Activated T-cell treated with anti-CD3 and anti-CD28 coated beads for 48 hours (primary cell): ENCODE measurements around the gene COA8.
"Not testable (repeated sequence)": the region's sequence is repeated elsewhere in the genome, so short reads cannot be mapped to it uniquely, and the experiment has no call there.

Experiments
- DNase-seq: peaks from one replicate; pipeline ENCODE4 v3.0.0-alpha.2; 2020; ENCODE audit warnings: low read depth

COA8 gene

DNA sequence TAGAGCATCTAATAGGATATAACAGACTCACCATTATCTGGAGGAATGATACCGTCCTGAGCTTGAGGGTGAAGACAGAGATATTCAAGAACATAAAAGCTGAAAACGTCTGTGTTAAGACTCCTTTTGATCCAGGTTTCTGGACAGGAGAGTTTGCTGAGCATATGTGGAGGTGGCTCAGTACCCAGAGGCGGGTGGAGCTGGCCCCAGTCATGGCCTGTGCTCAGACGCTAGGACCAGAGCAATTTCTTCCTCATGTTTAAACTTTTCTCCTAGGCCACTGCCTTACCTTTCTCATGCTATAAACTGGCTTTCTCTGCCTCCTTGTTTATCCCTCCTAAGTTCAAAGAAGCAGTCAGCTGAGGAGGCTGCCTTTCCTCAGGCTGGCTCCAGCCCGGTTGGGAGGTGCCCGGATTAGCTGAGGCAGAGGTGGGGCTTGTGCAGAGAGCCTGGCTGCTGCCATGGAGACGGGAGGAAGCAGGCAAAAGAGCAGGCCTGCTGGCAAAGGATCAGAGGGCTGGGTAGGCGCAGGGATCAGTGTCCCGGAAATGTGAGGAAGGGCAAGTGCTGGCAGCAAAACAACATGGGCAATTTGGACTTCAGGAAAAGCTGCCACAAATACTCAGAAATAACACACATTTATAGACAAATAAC lies 13.7 kb downstream of the COA8 start:
- DNase-seq = no peak

DNA sequence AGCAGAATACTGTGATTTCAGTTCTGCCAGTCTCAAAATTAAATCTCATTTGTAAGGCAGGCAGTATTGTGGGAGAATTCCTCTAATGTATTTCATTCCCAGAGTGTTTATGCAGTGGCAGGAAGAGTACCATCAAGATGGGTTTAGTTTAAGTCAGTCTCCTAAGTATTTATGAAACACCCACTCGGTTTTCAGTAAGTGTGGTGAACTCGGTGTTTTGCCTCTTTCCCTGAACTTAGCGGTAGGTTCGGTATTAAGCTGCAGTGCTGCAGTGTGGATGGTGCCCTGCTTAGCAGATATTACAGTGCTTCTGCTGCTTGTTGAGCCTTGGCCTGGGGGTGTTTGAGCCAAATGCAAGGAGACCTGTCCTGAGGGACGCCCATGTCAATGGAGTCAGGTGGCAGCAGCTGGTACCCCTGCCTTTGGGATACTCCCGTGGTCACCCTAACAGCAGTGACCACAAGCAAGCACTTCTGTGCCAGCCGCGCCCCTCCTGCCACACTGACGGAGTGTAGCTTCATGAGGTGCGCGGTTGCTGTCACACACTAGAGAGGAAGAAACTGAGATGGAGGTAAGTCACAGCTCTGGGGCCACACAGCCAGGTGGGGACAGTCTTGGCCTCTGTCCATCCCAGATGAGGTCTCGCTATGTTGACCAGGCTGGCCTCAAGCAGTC lies 15.8 kb downstream of the COA8 start:
- no peak for DNase-seq

DNA sequence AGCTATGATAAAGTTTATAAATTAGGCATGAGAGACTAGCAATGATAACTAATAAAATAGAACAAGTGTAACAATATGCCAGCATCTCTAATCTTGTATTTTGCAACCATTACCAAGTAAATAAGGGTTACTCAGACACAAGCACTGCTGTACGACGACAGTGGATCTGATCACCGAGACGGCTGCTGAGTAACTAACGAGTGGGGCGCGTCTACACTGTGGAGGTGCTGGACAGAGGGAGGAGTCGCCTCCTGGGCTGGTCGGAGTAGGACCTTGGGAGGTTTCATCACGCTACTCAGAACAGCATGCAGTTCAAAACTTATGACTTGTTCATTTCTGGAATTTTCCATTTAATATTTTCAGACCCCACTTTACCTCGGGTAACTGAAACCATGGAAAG lies 18.4 kb downstream of the COA8 start:
- no peak for DNase-seq

DNA sequence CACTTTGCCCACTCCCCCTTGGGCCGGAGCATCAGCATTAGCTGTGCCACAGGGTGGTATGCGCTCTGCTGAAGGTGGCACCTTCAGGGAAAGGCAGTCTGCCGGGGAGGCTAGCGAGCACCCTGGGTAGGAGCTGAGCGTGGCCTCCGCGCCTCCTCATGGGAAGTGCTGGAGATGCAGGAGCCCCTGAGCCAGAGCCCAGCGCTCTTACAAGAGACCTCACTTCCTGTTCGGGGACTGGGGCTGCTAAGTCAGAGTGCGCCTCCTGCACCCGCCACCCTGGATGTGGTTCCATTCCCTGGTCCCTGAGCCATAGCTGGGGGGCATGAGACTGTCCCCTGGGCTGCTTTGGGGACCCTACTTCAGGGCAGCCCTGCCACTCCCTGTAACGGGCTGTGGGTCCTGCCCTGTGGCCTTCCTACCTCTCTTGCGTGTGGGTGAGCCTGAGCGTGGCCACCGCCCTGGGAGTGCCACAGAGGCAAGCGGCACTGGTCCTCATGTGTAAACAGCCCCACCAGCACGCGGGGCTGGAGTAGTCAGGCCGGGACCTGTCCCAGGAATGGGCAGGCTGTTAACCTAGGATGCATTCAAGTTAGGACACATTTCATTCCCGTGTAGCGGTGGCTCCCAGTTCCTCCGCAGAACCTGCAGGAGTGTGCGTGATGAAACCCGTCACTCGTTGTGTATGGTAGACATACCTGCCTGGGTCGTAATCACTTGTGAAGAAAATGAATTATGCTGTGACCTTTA lies 19.4 kb downstream of the COA8 start:
- DNase-seq = no peak

DNA sequence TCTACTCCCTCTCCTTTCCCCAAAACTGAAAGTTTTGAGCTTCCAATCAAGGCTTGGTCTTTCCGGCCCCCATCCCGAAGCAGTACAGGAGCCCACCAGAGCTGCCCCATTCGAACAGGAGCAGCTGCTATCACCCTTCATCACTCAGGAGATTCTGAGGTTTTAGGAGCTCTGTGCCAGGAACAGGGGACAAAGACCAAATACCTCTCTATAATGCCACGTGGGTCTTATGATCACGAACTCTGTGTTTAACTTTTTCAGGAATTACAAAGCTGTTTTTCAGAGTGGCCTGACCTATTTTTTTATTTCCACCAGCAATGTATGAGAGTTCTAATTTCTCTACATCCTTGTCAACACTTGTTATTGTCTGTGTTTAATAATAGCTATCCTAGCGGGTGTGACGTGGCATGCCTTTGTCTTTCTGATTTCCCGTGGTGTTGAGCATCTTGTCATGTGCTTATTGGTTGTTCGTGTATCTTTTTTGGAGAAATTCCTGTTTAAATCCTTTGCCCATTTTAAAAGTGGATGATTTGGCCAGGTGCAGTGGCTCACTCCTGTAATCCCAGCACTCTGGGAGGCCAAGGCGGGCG lies 21.7 kb downstream of the COA8 start:
- DNase-seq = no peak

DNA sequence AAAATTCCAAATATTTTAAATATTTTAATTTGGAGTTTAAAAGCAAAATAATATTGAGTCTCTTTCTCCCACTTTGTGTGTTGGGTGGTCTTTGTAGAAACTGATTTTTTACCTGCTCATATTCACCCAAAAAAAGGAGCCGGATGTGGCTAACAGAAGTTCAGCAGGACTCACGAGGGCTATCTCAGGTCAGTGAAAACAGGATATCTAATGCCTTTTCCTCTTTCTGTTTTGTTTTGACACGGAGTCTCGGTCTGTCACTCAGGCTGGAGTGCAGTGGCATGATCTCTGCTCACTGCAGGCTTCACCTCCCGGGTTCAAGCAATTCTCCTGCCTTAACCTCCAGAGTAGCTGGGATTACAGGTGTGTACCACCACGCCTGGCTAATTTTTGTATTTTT lies 30.8 kb downstream of the COA8 start:
- no peak for DNase-seq

DNA sequence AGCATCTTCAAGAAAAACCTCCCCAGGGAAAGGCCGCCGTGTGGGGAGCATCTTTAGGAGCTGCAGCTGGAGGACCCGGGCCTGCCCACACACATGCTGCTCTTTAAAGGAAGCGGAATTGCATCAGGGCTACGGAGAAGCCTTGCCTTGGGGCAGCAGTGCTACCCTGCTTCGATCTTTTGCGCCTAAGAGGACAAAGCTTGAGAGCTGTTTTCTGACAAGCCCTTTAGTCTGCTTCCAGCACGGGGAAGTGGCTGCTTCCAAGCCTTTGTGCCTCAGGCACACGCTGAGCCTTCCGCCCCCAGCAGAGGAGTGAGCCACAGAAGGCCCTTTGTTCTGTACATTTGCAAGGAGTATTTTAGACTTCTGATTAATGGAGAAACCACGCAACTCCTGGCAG lies 31.5 kb downstream of the COA8 start:
- DNase-seq = no peak

DNA sequence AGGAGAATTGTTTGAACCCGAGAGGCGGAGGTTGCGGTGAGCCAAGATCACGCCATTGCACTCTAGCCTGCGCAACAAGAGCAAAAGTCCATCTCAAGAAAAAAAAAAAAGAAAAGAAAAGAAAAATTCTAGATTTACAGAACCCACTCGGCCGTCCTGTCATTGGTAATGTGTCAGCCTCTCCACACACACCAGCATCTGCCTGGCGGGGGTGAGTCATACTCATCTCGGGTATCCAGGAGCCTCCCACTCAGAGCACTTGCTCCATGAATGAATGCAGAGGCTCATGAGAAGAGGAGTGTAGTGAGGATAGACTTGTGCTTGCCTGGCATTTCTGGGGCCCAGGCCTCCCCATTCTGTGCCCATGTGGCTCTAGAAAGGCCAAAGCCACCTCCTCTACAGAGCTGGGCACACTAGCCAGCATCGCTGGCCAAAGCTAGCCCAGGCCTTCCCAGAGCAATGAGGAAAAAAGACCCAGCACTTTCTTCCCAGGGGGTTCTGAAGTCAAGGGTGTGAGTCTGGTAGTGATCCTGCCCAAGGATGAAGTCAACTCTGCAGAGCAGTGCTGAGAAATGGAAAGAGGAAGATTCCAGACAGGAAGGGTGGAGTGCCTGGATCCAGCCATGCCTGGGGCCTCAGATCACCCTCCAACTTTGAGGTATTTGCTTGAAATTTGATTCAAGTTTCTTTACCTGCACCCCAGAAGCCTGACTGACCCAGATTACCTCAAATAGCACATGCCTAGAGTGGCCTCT lies 35.0 kb downstream of the COA8 start:
- DNase-seq = peak; percentile 17

DNA sequence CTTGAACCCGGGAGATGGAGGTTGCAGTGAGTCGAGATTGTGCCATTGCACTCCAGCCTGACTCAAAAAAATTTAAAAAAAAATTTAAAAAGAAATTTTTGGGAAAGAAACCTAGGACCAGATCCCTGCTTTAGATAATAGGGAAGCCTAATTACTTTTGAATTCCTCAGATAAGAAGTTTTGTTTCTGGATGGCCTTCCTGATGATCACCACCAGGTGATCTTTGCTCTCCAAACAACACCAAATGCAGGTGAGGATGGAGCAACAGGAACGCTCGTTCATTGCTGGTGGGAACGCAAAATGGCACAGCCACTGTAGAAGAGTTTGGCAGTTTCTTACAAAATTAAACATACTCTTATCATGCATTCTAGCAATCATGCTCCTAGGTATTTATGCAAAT lies 37.7 kb downstream of the COA8 start:
- DNase-seq = no peak

DNA sequence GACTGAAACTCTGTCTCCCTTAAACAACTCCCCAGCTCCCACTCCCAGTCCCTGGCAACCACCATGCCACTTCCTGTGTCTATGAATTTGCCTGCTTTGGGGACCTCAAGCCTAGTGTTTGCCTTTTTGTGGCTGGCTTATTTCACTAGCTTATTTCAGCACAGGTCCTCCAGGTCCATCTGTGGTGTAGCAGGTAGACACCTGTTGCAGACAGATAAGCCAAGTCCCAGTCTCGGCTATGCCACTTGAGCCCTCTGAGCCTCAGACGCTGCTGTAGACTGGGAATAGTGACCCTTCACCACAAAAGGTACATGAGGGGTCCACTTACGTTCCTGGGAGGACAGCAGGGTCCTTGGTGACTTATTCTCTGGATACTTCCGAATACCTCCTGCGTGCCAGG lies 41.9 kb downstream of the COA8 start:
- DNase-seq = no peak

DNA sequence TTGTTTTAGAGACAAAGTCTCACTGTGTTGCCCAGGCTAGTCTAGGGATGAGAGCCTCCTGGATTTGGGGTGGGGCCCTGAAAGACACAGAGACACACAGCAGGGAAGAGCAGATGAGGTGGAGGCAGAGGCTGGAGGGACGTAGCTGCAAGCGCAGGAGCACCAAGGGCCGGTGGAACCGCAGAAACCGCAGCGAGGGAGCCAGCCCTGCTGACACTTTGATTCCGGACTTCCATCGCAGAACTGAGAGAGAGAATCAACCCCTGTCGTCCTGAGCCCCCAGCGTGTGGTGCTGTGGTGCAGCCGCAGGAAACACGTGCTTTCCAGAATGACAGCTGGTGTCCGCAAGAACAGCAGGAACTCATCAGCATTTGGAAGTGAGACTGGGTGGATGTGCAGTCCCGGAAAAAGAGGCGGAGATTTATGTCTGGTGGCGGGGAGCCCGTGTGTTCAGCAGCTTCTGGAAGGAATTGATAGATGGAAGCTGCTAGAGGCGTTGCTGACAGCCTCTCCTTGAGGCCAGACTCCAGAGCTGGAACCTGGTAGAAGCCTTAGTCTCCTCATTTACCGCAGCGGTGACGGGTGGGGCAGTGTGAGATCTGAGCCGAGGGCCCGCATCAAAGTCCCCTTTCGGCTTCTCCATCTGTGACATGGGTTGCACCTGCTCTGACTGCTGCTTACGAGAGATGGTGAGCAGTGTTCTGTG lies 44.4 kb downstream of the COA8 start:
- DNase-seq = peak; percentile 47

DNA sequence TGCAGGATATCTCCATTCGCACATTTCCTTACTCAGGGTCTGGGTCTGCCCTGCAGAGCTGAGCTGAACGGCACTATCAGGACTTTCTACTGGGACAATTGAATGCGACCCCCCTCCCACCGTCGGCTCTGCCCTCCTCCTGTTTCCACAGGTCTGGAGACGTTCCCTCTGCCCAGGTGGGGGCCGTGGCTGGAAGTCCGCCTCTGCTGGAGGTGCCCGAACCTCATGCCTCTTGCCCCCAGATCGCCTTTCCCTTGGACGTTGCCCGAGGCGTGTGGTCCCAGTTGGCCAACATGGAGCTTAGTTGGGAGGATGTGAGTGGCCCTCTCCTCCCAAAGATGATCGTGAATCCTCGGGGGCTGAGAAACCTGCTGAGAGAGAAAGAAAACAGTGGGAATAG lies 45.1 kb downstream of the COA8 start:
- no peak for DNase-seq

DNA sequence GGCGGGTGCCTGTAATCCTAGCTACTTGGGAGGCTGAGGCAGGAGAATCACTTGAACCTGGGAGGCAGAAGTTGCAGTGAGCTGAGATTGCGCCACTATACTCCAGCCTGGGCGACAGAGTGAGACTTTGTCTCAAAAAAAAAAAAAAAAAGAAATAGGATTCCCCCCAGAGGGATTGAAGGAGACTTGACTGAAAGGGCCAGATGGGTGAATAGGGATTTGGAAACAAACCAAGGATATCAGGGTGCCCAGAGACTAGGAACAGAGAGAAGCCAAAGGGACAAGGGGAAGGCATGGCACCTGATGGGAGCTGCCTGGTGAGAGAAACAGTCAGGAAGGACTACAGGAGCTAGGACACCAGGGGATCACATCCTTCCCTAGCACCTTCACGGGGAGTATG lies 46.3 kb downstream of the COA8 start:
- not testable (repeated sequence) for DNase-seq

DNA sequence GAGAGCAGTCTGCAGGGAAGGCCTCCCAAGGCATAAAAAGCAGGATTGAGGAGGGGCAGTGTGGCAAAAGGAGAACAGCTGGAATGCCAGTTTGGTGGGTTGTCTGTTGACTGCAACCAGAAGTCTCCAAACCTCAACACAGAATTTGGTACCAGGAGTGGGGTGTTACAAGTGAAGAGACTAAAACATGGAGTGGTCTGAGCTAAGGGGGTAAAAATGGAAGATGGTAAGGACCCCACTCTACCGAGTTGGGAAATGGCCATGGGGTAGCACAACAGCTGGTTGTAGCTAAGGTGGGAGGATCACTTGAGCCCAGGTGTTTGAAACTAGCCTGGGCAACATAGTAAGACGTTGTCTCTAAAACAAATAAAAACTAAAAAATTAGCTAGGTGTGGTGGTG lies 48.5 kb downstream of the COA8 start:
- no peak for DNase-seq

DNA sequence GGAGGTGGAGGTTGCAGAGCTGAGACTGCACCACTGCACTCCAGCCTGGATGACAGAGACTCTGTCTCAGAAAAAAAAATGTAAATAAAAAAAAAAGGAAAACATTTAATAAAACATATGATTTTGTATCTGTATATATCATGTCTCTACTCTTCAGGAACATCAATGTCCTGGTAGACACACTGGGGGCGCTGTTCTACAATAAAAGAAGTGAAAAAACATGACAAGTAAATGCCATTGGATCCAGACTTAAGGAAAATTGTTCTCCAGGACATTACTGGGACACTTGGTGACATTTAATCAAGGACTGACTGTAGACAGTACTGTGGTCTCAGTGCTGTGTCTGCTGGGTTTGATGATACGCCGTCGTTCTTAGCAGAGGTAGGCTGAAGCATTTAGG lies 50.8 kb downstream of the COA8 start:
- DNase-seq = no peak

DNA sequence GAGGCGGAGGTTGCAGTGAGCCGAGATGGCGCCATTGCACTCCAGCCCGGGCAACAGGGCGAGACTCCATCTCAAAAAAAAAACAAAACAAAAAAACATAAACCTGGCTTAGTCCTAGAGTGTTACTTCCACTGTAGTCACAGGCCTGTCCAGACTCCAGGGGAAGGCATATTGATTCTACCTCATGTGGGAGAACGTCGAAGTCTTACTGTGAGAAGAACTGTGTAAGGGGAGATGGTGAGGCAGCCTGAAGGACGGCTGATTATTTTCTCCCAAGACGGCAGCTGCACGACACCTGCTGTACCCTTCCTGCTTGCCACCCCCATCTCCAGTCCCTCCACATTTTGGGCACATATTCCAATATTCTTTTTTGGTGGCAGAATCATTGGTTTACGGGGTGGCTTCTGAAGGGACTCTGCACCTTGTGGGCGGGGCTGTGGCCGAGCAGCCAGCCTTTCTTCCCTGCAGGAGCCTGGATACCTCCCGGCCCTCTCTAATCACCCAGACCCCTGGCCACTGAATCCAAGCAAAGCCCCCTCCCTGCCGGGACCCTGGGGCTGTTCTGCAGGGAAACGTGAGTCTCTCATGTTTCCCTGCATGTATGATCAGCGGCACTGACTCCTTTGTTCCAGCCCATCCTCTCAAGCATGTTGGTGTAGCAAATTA lies 54.0 kb downstream of the COA8 start:
- DNase-seq = no peak

DNA sequence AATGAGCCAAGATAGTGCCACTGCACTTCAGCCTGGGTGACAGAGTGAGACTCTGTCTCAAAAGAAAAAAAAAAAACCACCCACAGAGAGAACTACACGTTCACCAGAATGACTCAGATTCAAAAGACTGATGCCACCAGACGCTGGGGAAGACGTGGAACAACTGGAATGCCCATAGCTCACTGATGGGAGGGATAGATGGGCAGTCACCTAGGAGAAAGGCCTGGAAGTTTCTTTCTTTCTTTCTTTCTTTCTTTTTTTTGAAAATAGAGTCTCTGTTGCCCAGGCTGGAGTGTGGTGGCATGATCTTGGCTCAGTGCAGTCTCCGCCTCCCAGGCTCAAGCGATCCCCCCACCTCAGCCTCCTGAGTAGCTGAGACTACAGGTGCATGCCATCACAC lies 56.3 kb downstream of the COA8 start:
- no peak for DNase-seq

DNA sequence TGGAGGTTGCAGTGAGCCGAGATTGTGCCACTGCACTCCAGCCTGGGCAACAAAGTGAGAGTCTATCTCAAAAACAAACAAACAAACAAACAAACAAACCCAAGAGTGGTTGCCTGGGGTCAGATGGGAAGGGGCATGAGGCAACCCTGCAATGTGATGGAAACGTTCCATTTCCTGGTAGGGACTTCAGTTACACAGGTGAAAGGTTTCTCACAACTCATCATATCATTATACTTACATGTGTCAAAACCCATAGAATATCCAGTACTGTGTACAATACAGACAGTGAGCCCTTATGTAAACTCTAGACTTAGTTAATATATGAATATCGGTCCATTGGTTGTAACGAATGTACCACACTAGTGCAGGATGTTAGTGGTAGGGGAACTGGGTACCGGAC lies 59.1 kb downstream of the COA8 start:
- DNase-seq = no peak

DNA sequence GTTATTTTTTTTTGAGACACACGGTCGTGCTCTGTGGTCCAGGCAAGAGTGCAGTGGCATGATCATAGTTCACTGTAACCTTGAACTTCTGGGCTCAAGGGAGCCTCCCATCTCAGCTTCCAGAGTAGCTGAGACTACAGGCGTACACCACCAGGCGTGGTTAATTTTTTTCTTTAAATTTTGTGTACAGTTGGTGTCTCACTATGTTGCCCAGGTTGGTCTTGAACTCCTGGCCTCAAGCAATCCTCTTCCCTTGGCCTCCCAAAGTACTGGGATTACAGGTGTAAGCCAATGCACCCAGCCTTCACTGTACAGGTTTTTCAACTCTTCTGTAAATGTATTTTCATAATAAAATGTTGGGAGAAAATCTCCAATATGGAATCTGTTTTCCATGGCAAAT lies 60.5 kb downstream of the COA8 start:
- no peak for DNase-seq

DNA sequence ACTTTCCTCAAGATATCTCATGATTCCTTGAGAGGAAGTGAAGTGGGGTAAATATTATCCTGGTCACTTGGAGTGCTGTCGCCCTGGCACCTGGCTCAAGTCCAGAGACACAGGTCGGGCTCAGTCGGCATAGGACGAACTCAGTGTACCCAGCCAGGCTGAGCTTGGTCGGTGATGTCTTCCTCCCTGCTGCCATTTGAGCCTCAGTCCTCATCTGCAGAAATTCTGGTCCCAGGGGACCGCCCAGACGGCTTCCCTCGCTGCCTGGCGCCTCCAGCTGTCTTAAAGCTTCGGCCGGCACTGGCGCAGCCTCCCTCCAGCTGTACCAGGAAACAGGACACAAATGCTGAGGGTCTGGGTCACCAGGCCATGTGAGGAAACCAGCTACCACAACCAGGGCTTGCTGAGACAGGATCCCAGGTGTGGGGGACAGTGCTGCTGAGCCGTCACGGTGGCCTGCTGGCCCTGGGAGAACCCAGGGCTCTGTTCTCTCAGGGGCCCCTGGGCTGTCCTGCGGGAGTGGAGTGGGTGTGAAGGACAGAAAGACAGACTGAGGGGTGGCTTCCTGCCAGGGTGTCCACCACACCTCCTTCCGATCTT lies 61.2 kb downstream of the COA8 start:
- no peak for DNase-seq

DNA sequence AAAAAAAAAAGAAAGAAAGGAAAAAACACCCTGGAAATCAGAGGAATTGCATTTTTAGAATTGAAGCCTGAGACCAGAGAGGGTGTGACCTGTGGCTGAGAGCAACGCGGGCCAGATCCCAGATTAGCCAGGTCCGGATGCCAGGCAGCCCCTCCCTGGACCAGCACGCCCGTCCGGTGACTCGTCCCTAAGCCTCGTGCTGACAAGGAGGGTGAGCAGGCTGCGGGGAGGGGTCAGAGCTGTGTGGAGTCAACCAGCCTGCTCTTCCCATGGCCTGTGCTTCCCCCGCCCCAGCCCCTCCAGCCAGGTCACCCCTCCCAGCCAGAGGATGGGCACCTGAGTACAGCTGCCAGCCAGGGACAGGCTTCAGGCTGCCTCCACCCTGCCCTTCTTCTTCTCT lies 62.1 kb downstream of the COA8 start:
- no peak for DNase-seq
